A673 (cell line): ENCODE data around the gene OR14C36. TPM values are rescaled to one million over a fixed set of nuclear protein-coding genes. Genes with fewer than 3 reads are reported as not detected.

ENCODE experiments used
- BruUV-seq: library from RNA; stranded (reverse); fragments of 400-500 nt; replicated peaks from 2 replicates; lab custom pipeline; 2021; lab: Mats Ljungman, UMichigan
- CTCF ChIA-PET: fragments of 300-600 bp; sonication (Branson Sonifier 250); formaldehyde crosslinking; loops from one replicate; lab custom pipeline; 2022; ENCODE audit warnings: antibody characterized with exemption; lab: Charles Lee
- POLR2A ChIA-PET: fragments of 300-600 bp; sonication (Branson Sonifier 250); formaldehyde crosslinking; loops from one replicate; lab custom pipeline; 2022; ENCODE audit warnings: antibody characterized with exemption; ENCODE audit not compliant: low non-redundant PET; lab: Charles Lee
- DNase-seq: peaks from one replicate; pipeline ENCODE4 v3.0.0-alpha.2; 2015; ENCODE audit warnings: low spot score
- H3K27ac ChIP-seq: fragments of 200-600 bp; sonication (generic); 2 replicates; pipeline ENCODE4 v1.5.1; 2016; ENCODE audit warnings: mixed run types, low read depth, mild to moderate bottlenecking, mixed read lengths, antibody characterized with exemption, low read length; ENCODE audit not compliant: poor library complexity, severe bottlenecking
- H3K27me3 ChIP-seq: fragments of 200-600 bp; sonication (generic); replicated peaks from 2 replicates; pipeline ENCODE4 v1.6.1; 2017; ENCODE audit warnings: mixed run types, low read depth, mild to moderate bottlenecking, mixed read lengths, antibody characterized with exemption, low read length; ENCODE audit not compliant: insufficient read depth, poor library complexity
- H3K36me3 ChIP-seq: fragments of 200-600 bp; sonication (generic); 2 replicates; pipeline ENCODE4 v1.6.1; 2016; ENCODE audit warnings: mixed run types, mild to moderate bottlenecking, mixed read lengths, antibody characterized with exemption, low read length; ENCODE audit not compliant: insufficient read depth, poor library complexity, severe bottlenecking
- H3K4me1 ChIP-seq: fragments of 200-600 bp; sonication (generic); 2 replicates; pipeline ENCODE4 v1.6.1; 2017; ENCODE audit warnings: mixed run types, mild to moderate bottlenecking, mixed read lengths, antibody characterized with exemption, low read length; ENCODE audit not compliant: insufficient read depth, poor library complexity, severe bottlenecking
- H3K4me3 ChIP-seq: fragments of 200-600 bp; sonication (generic); 2 replicates; pipeline ENCODE4 v1.5.1; 2016; ENCODE audit warnings: low read depth, mixed run types, mild to moderate bottlenecking, mixed read lengths, low read length; ENCODE audit not compliant: poor library complexity, severe bottlenecking
- H3K9me3 ChIP-seq: fragments of 200-600 bp; sonication (generic); 2 replicates; pipeline ENCODE4 v1.6.1; 2016; ENCODE audit warnings: mixed run types, low read depth, mild to moderate bottlenecking, mixed read lengths, antibody characterized with exemption, low read length; ENCODE audit not compliant: poor library complexity, severe bottlenecking
- EZH2 ChIP-seq: fragments of 200-600 bp; sonication (generic); IDR thresholded peaks from 2 replicates; pipeline ENCODE4 v1.6.1; 2017; ENCODE audit warnings: borderline replicate concordance, low read depth, mild to moderate bottlenecking, mixed read lengths, antibody characterized with exemption, low read length; ENCODE audit not compliant: poor library complexity, severe bottlenecking
- intact Hi-C: fragments of 100-400 bp; cut with micrococcal nuclease; formaldehyde crosslinking; loops from one replicate; pipeline ENCODE4 v1.10.0; 2022; ENCODE audit not compliant: unreplicated experiment
- total RNA-seq: library from RNA; stranded (reverse); gene quantifications from 2 replicates; pipeline ENCODE4 v1.2.3, GENCODE V29; 2021
- TF ChIP-seq, protein P1 (sequence below): fragments of 300-800, 200-600 bp; sonication (generic); conservative IDR thresholded peaks from 2 replicates; pipeline ENCODE4 v1.5.1; 2017; ENCODE audit warnings: low read depth, mild to moderate bottlenecking, antibody characterized with exemption, low read length, moderate library complexity, mixed read lengths

Gene OR14C36
- total RNA-seq, 1 experiment from 2014 or later: not detected

DNA sequence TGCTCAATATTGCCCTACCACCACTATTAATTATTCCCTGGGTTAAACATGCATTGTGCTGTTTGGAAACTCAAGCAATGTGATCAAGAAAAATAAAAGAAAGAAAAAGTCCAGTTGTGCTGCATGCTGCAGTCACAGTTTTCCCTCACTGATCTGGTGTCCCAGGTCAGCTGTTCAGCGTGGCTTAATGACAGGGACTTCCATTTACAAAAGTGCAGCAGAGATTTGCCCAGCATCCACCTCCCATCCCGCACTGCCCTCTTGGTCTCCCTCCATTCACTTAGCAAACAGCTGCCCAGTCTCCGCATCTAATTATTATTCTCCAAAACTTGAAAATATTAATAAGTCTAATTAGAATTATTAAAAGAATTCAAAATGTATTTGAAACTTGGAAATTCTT, 10.8 kb downstream of the OR14C36 start:
- DNase-seq: no peak
- Histone ChIP-seq H3K4me3 (no peak overlapping the region), H3K4me1 (no peaks in the 10 kb centered on the region), H3K27ac (no peak overlapping the region), H3K9me3 (peaks cover 1% of the 10 kb centered on the region), H3K27me3 (peaks cover 14% of the 10 kb centered on the region), H3K36me3 (no peaks in the 10 kb centered on the region)
- TF ChIP-seq EZH2: no peak
- TF ChIP-seq, protein P1, sequence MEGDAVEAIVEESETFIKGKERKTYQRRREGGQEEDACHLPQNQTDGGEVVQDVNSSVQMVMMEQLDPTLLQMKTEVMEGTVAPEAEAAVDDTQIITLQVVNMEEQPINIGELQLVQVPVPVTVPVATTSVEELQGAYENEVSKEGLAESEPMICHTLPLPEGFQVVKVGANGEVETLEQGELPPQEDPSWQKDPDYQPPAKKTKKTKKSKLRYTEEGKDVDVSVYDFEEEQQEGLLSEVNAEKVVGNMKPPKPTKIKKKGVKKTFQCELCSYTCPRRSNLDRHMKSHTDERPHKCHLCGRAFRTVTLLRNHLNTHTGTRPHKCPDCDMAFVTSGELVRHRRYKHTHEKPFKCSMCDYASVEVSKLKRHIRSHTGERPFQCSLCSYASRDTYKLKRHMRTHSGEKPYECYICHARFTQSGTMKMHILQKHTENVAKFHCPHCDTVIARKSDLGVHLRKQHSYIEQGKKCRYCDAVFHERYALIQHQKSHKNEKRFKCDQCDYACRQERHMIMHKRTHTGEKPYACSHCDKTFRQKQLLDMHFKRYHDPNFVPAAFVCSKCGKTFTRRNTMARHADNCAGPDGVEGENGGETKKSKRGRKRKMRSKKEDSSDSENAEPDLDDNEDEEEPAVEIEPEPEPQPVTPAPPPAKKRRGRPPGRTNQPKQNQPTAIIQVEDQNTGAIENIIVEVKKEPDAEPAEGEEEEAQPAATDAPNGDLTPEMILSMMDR: no peak
- POLR2A ChIA-PET: no interaction called here
- no TSS peak for BruUV-seq
- CTCF ChIA-PET: no interaction called here
- intact Hi-C loops: no loop called here

DNA sequence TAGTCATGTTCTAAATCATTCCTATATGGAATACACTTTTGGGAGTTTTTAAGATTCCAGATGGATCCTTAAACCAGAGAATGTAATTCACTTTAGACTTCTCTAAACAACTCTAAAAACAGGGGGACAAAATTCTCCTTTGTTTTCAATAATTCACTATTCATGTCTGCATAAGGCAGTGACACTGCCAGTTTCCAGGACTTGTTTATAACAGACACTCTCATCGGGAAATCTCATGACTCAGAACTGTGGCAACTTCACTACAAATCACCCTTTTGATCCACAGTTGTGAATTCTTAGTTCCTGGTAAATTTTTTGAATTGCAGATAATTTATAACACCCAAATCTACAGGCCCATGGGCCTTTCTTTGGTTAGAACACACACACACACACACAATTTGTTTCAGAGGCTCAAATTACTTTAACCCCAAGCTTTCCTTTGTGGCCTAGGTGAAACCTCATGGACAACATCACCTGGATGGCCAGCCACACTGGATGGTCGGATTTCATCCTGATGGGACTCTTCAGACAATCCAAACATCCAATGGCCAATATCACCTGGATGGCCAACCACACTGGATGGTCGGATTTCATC, 12.6 kb downstream of the OR14C36 start, which contains the start of gene OR2T4:
TSS of gene OR2T4 (plus strand) at position 545 of the 595 bp plus-strand sequence. CDS start at position 545, 0 bp downstream.
- H3K27me3 ChIP-seq: peaks cover 14% of the 10 kb centered on the region
- H3K4me1 ChIP-seq: no peaks in the 10 kb centered on the region
- H3K36me3 ChIP-seq: no peaks in the 10 kb centered on the region
- DNase-seq: no peak
- H3K9me3 ChIP-seq: peaks cover 5% of the 10 kb centered on the region
- no peak within 1 kb of the TSS for H3K4me3 ChIP-seq
- POLR2A ChIA-PET: no interaction called here
- TF ChIP-seq, protein P1: no peak
- no peak for TF ChIP-seq EZH2
- CTCF ChIA-PET: no interaction called here
- no peak within 1 kb of the TSS for H3K27ac ChIP-seq
- no TSS peak for BruUV-seq
- intact Hi-C loops: no loop called here

DNA sequence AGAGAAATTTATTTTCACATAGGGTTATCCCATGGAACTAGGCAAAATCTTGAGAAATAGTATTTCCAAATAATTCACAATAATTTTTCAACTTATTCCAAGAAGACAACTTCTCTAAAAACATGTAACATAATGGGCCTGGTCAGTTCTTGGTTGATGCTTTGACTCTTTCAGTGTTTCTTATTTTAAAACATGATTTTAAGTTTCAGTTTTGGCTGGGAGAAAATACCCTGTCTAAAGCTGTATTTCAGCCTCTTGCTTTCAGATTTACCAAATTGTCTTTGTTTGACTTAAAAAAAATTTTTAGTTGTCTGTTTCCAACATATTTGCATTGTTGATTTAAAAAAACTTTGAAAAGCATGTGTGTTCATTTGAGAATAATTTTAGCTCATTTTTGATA, 18.0 kb downstream of the OR14C36 start:
- no peak for TF ChIP-seq EZH2
- TF ChIP-seq, protein P1: no peak
- no TSS peak for BruUV-seq
- intact Hi-C loops: no loop called here
- H3K4me1 ChIP-seq: no peaks in the 10 kb centered on the region
- H3K27me3 ChIP-seq: no peaks in the 10 kb centered on the region
- no peak overlapping the region for H3K27ac ChIP-seq
- H3K4me3 ChIP-seq: no peak overlapping the region
- POLR2A ChIA-PET: no interaction called here
- H3K9me3 ChIP-seq: peaks cover 5% of the 10 kb centered on the region
- no peaks in the 10 kb centered on the region for H3K36me3 ChIP-seq
- no peak for DNase-seq
- CTCF ChIA-PET: no interaction called here
